ENCODE results near the gene S100A2.
A peak's percentile ranks its signal among the peaks of the same experiment; 100 is the strongest.

Gene S100A2

GRCh38 chr1:153540394-153541361 is 25.0 kb downstream of the S100A2 start, which contains the start of gene S100A5:
Gene S100A5, minus strand, starts transcription at chr1:153540934. Its CDS starts 743 bp downstream, at chr1:153540191.
- Histone ChIP-seq H3K4me2 (ENCODE audit: insufficient read depth, low read length, poor library complexity, severe bottlenecking) (no peak within 1 kb of the TSS), H4K91ac (ENCODE audit: low read depth, low read length, poor library complexity) (no peak within 1 kb of the TSS), H2AK5ac (ENCODE audit: low read depth, low read length) (peak within 1 kb of the TSS; percentile 60), H3K79me1 (ENCODE audit: low read depth, low read length) (no peaks in the 10 kb centered on the region), H3K9me3 (replicated peaks in 1 of 2; ENCODE audit: control insufficient read depth in 2 of 2, insufficient read depth in 1 of 2, low read depth in 1 of 2, low read length in 2 of 2) (no peaks in the 10 kb centered on the region), H3K4me1 (ENCODE audit: control insufficient read depth in 2 of 2, insufficient read depth in 1 of 2, low read depth in 1 of 2, low read length in 2 of 2) (peaks cover 9 to 26% of the 10 kb centered on the region in 2 donors), H3K9ac (ENCODE audit: low read depth, low read length, poor library complexity) (no peak within 1 kb of the TSS), H3K18ac (ENCODE audit: low read length) (peak within 1 kb of the TSS; percentile 55), H2BK12ac (ENCODE audit: low read length) (peak within 1 kb of the TSS; percentile 42), H3K36me3 (replicated peaks in 1 of 2; ENCODE audit: control insufficient read depth in 2 of 2, insufficient read depth in 2 of 2, low read length in 2 of 2) (no peaks in the 10 kb centered on the region), H3K4ac (ENCODE audit: low read length) (no peak within 1 kb of the TSS), H2BK120ac (ENCODE audit: low read depth, low read length) (no peak within 1 kb of the TSS), H2AFZ (ENCODE audit: low read length) (peak within 1 kb of the TSS; percentile 7), H3K23ac (ENCODE audit: low read depth, low read length, poor library complexity) (no peak within 1 kb of the TSS), H4K8ac (ENCODE audit: low read depth, low read length) (peak within 1 kb of the TSS; percentile 73), H3K4me3 (ENCODE audit: low read length in 2 of 2) (no peak within 1 kb of the TSS), H3K14ac (ENCODE audit: low read length) (no peak within 1 kb of the TSS), H2BK15ac (ENCODE audit: low read length) (peak within 1 kb of the TSS; percentile 19), H2BK5ac (ENCODE audit: low read length) (no peak within 1 kb of the TSS), H3K27me3 (ENCODE audit: control insufficient read depth in 3 of 3, insufficient read depth in 3 of 3, low read depth in 1 of 3, low read length in 3 of 3) (peaks cover 0 to 32% (median 0%) of the 10 kb centered on the region in 3 experiments), H3K27ac (replicated peaks; ENCODE audit: low read length) (no peak within 1 kb of the TSS)
- DNase-seq (ENCODE audit: low spot score), result no peak
- WGBS, 2 donors (ENCODE audit: extremely low coverage in 2 of 2, insufficient read length in 2 of 2, insufficient replicate concordance in 1 of 2), result no CpG with 5 or more reads among the region's 11 CpGs

- Histone ChIP-seq H2BK15ac (ENCODE audit: low read length) (peak overlapping the region; percentile 60), H3K27me3 (ENCODE audit: control insufficient read depth in 3 of 3, insufficient read depth in 3 of 3, low read depth in 1 of 3, low read length in 3 of 3) (peaks cover 0 to 44% (median 3%) of the 10 kb centered on the region in 3 experiments), H3K4me2 (ENCODE audit: insufficient read depth, low read length, poor library complexity, severe bottlenecking) (no peak overlapping the region), H3K4ac (ENCODE audit: low read length) (no peak overlapping the region), H3K18ac (ENCODE audit: low read length) (peak overlapping the region; percentile 12), H3K23ac (ENCODE audit: low read depth, low read length, poor library complexity) (no peak overlapping the region), H3K27ac (replicated peaks; ENCODE audit: low read length) (no peak overlapping the region), H3K9ac (ENCODE audit: low read depth, low read length, poor library complexity) (no peak overlapping the region), H2BK12ac (ENCODE audit: low read length) (peak overlapping the region; percentile 86), H3K36me3 (replicated peaks in 1 of 2; ENCODE audit: control insufficient read depth in 2 of 2, insufficient read depth in 2 of 2, low read length in 2 of 2) (no peaks in the 10 kb centered on the region), H3K4me3 (ENCODE audit: low read length in 2 of 2) (no peak overlapping the region), H3K4me1 (ENCODE audit: control insufficient read depth in 2 of 2, insufficient read depth in 1 of 2, low read depth in 1 of 2, low read length in 2 of 2) (peaks cover 0 to 24% of the 10 kb centered on the region in 2 donors), H2BK5ac (ENCODE audit: low read length) (no peak overlapping the region), H2AK5ac (ENCODE audit: low read depth, low read length) (peak overlapping the region; percentile 60), H3K14ac (ENCODE audit: low read length) (no peak overlapping the region), H3K79me1 (ENCODE audit: low read depth, low read length) (no peaks in the 10 kb centered on the region), H2BK120ac (ENCODE audit: low read depth, low read length) (no peak overlapping the region), H4K8ac (ENCODE audit: low read depth, low read length) (no peak overlapping the region), H4K91ac (ENCODE audit: low read depth, low read length, poor library complexity) (no peak overlapping the region), H2AFZ (ENCODE audit: low read length) (peak overlapping the region; percentile 7), H3K9me3 (replicated peaks in 1 of 2; ENCODE audit: control insufficient read depth in 2 of 2, insufficient read depth in 1 of 2, low read depth in 1 of 2, low read length in 2 of 2) (no peaks in the 10 kb centered on the region)
- no peak for DNase-seq (ENCODE audit: low spot score)
- WGBS, 2 donors (ENCODE audit: extremely low coverage in 2 of 2, insufficient read length in 2 of 2, insufficient replicate concordance in 1 of 2), result no CpG with 5 or more reads among the region's 4 CpGs
Observed at GRCh38 chr1:153539395-153540093, 26.1 kb downstream of the S100A2 start.

- H3K14ac ChIP-seq (ENCODE audit: low read length), result no peak overlapping the region
- WGBS, 2 donors (ENCODE audit: extremely low coverage in 2 of 2, insufficient read length in 2 of 2, insufficient replicate concordance in 1 of 2), result no CpG with 5 or more reads among the region's 6 CpGs
- no peak overlapping the region for H2AK5ac ChIP-seq (ENCODE audit: low read depth, low read length)
- H3K9me3 ChIP-seq (replicated peaks in 1 of 2; ENCODE audit: control insufficient read depth in 2 of 2, insufficient read depth in 1 of 2, low read depth in 1 of 2, low read length in 2 of 2), result no peaks in the 10 kb centered on the region
- no peak overlapping the region for H2BK5ac ChIP-seq (ENCODE audit: low read length)
- H3K79me1 ChIP-seq (ENCODE audit: low read depth, low read length), result no peaks in the 10 kb centered on the region
- no peak overlapping the region for H3K4me3 ChIP-seq (ENCODE audit: low read length in 2 of 2)
- peaks cover 0 to 26% of the 10 kb centered on the region in 2 donors for H3K4me1 ChIP-seq (ENCODE audit: control insufficient read depth in 2 of 2, insufficient read depth in 1 of 2, low read depth in 1 of 2, low read length in 2 of 2)
- H3K18ac ChIP-seq (ENCODE audit: low read length), result peak overlapping the region; percentile 92
- no peak overlapping the region for H4K8ac ChIP-seq (ENCODE audit: low read depth, low read length)
- no peak overlapping the region for H4K91ac ChIP-seq (ENCODE audit: low read depth, low read length, poor library complexity)
- no peak overlapping the region for H2AFZ ChIP-seq (ENCODE audit: low read length)
- no peak overlapping the region for H3K27ac ChIP-seq (replicated peaks; ENCODE audit: low read length)
- peaks cover 0 to 44% (median 3%) of the 10 kb centered on the region in 3 experiments for H3K27me3 ChIP-seq (ENCODE audit: control insufficient read depth in 3 of 3, insufficient read depth in 3 of 3, low read depth in 1 of 3, low read length in 3 of 3)
- H3K4ac ChIP-seq (ENCODE audit: low read length), result no peak overlapping the region
- H3K23ac ChIP-seq (ENCODE audit: low read depth, low read length, poor library complexity), result no peak overlapping the region
- H3K9ac ChIP-seq (ENCODE audit: low read depth, low read length, poor library complexity), result no peak overlapping the region
- H2BK12ac ChIP-seq (ENCODE audit: low read length), result no peak overlapping the region
- H3K36me3 ChIP-seq (replicated peaks in 1 of 2; ENCODE audit: control insufficient read depth in 2 of 2, insufficient read depth in 2 of 2, low read length in 2 of 2), result no peaks in the 10 kb centered on the region
- H2BK15ac ChIP-seq (ENCODE audit: low read length), result peak overlapping the region; percentile 40
- H2BK120ac ChIP-seq (ENCODE audit: low read depth, low read length), result no peak overlapping the region
- H3K4me2 ChIP-seq (ENCODE audit: insufficient read depth, low read length, poor library complexity, severe bottlenecking), result no peak overlapping the region
- peak; percentile 37 for DNase-seq (ENCODE audit: low spot score)
Observed at GRCh38 chr1:153538315-153538821, 27.3 kb downstream of the S100A2 start.

Measured in neuronal stem cell (in vitro differentiated cells).